Keratinocyte (primary cell): ENCODE results near the gene SCAI. TPM values are rescaled to one million over a fixed set of nuclear protein-coding genes. Genes with fewer than 3 reads are reported as not detected.

ENCODE experiments used
- DNase-seq: peaks from one replicate; pipeline ENCODE4 v3.0.0-alpha.2; 2011; ENCODE audit warnings: low read depth, missing footprints, low spot score
- FAIRE-seq: peaks from 2 replicates; lab custom pipeline; 2011; peaks lifted over from hg19 to GRCh38; lab: Jason Lieb, UNC
- H2AFZ ChIP-seq: 2 replicates; pipeline ENCODE4 v1.6.0; 2012; ENCODE audit warnings: low read length, control low read depth, inconsistent platforms; ENCODE audit not compliant: control insufficient read depth
- H3K27ac ChIP-seq: 2 replicates; pipeline ENCODE4 v1.5.1; 2011; ENCODE audit warnings: low read length; ENCODE audit not compliant: control insufficient read depth, insufficient read depth
- H3K27me3 ChIP-seq: 3 replicates; pipeline ENCODE4 v1.6.0; 2011; ENCODE audit warnings: low read length; ENCODE audit not compliant: control insufficient read depth, insufficient read depth; ENCODE audit errors: extremely low read depth
- H3K36me3 ChIP-seq, 2 experiments: 2 replicates in 1 of 2; 3 replicates in 1 of 2; pipeline ENCODE4 v1.5.1; 2011; ENCODE audit warnings: low read length in 2 of 2, mild to moderate bottlenecking in 1 of 2; ENCODE audit not compliant: control insufficient read depth in 2 of 2, insufficient read depth in 2 of 2; ENCODE audit errors: extremely low read depth in 1 of 2
- H3K4me1 ChIP-seq: 3 replicates; pipeline ENCODE4 v1.5.1; 2011; ENCODE audit warnings: low read length; ENCODE audit not compliant: control insufficient read depth, insufficient read depth; ENCODE audit errors: extremely low read depth
- H3K4me2 ChIP-seq: 3 replicates; pipeline ENCODE4 v1.6.0; 2011; ENCODE audit warnings: low read depth, low read length; ENCODE audit not compliant: control insufficient read depth, insufficient read depth; ENCODE audit errors: extremely low read depth
- H3K4me3 ChIP-seq, 3 experiments: fragments of 200-600 bp in 1 of 3; sonication (generic) in 1 of 3; 2 replicates in 2 of 3; 3 replicates in 1 of 3; pipeline ENCODE4 v1.5.1; 2011 to 2016; ENCODE audit warnings: low read length in 3 of 3, mild to moderate bottlenecking in 3 of 3, control low read depth in 2 of 3, inconsistent platforms in 1 of 3, low read depth in 1 of 3, mixed read lengths in 1 of 3, mixed run types in 1 of 3, moderate library complexity in 1 of 3; ENCODE audit not compliant: control insufficient read depth in 2 of 3, insufficient read depth in 2 of 3; ENCODE audit errors: extremely low read depth in 1 of 3
- H3K79me2 ChIP-seq: 2 replicates; pipeline ENCODE4 v1.6.0; 2012; ENCODE audit warnings: low read length; ENCODE audit not compliant: control insufficient read depth, insufficient read depth
- H3K9ac ChIP-seq: 3 replicates; pipeline ENCODE4 v1.6.0; 2011; ENCODE audit warnings: low read length; ENCODE audit not compliant: control insufficient read depth, insufficient read depth; ENCODE audit errors: extremely low read depth
- H3K9me1 ChIP-seq: 3 replicates; pipeline ENCODE4 v1.6.0; 2011; ENCODE audit warnings: low read length; ENCODE audit not compliant: control insufficient read depth, insufficient read depth; ENCODE audit errors: extremely low read depth
- H3K9me3 ChIP-seq: 2 replicates; pipeline ENCODE4 v1.5.1; 2012; ENCODE audit warnings: low read depth, low read length; ENCODE audit not compliant: control insufficient read depth
- H4K20me1 ChIP-seq: 3 replicates; pipeline ENCODE4 v1.6.0; 2011; ENCODE audit warnings: low read length; ENCODE audit not compliant: control insufficient read depth, insufficient read depth; ENCODE audit errors: extremely low read depth
- EZH2 ChIP-seq: IDR thresholded peaks from one replicate; pipeline ENCODE4 v1.6.1; 2012; ENCODE audit warnings: inconsistent platforms, mild to moderate bottlenecking, low read length, moderate library complexity
- dilution Hi-C: fragments of 300-500 bp; cut with MboI; formaldehyde crosslinking; loops from one replicate; pipeline ENCODE4 v1.7.0; 2020; ENCODE audit warnings: low sequenced_read_pairs; ENCODE audit not compliant: extremely low pct_ligation_motif_present
- polyA plus RNA-seq, 5 experiments: library from polyadenylated mRNA; depleted of rRNA in 3 of 5; stranded (reverse) in 3 of 5; stranded (forward) in 1 of 5; unstranded in 1 of 5; fragments of >200 nt; gene quantifications; 1 replicate in 1 of 5; 2 replicates in 3 of 5; 3 replicates in 1 of 5; pipeline versions ENCODE4 v1.2.1 to v1.2.3, GENCODE V29; 2011 to 2012; ENCODE audit warnings: missing spikeins in 2 of 5, low read depth in 1 of 5, low replicate concordance in 1 of 5
- TF ChIP-seq, protein P1 (sequence below), 3 experiments: IDR thresholded peaks in 1 of 3; conservative IDR thresholded peaks in 1 of 3; optimal IDR thresholded peaks in 1 of 3; 2 replicates in 2 of 3; 3 replicates in 1 of 3; pipeline versions ENCODE3 to v1.5.1; 2011; ENCODE audit warnings: low read length in 3 of 3, mild to moderate bottlenecking in 3 of 3, moderate library complexity in 2 of 3, control low read depth in 1 of 3, inconsistent platforms in 1 of 3; ENCODE audit not compliant: insufficient read depth in 2 of 3; ENCODE audit errors: extremely low read depth in 1 of 3

The SCAI gene
- polyA plus RNA-seq, 1 donor (not counting 4 experiments of a cell fraction or from before 2014, with no cell fraction given): 3.0 TPM

DNA sequence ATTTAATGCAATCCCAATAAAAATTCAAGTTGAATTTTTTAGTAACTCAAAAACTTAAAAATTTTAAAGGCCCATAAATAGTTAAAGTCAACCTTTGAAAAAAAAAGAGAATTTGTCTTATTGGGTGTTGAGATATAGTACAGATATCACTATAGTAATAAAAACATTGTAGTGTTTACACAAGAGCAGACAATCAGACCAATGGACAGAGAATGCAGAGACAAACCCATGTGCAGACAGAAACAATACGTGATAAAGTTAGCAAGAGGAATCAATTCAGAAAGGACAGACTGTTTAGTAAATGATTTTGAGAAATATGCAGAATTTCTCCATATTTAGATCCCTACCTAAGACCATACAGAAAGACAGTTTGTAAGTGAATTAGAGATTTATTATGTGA lies 236.4 kb downstream of the SCAI start:
- Histone ChIP-seq H3K27me3 (no peaks in the 10 kb centered on the region), H4K20me1 (no peaks in the 10 kb centered on the region), H2AFZ (no peak overlapping the region), H3K27ac (no peak overlapping the region), H3K4me2 (no peak overlapping the region), H3K9me1 (no peaks in the 10 kb centered on the region), H3K9me3 (no peaks in the 10 kb centered on the region), H3K4me3 (no peak overlapping the region), H3K79me2 (no peaks in the 10 kb centered on the region), H3K9ac (no peak overlapping the region), H3K36me3 (peaks cover 5 to 13% of the 10 kb centered on the region in 2 experiments), H3K4me1 (no peaks in the 10 kb centered on the region)
- DNase-seq: no peak
- TF ChIP-seq, protein P1, sequence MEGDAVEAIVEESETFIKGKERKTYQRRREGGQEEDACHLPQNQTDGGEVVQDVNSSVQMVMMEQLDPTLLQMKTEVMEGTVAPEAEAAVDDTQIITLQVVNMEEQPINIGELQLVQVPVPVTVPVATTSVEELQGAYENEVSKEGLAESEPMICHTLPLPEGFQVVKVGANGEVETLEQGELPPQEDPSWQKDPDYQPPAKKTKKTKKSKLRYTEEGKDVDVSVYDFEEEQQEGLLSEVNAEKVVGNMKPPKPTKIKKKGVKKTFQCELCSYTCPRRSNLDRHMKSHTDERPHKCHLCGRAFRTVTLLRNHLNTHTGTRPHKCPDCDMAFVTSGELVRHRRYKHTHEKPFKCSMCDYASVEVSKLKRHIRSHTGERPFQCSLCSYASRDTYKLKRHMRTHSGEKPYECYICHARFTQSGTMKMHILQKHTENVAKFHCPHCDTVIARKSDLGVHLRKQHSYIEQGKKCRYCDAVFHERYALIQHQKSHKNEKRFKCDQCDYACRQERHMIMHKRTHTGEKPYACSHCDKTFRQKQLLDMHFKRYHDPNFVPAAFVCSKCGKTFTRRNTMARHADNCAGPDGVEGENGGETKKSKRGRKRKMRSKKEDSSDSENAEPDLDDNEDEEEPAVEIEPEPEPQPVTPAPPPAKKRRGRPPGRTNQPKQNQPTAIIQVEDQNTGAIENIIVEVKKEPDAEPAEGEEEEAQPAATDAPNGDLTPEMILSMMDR (optimal IDR thresholded peaks at IDR 0.05 in 1 of 3, IDR thresholded peaks at IDR 0.05 in 1 of 3, conservative IDR thresholded peaks at IDR 0.05 in 1 of 3; ENCODE audit: extremely low read depth in 1 of 3, insufficient read depth in 2 of 3, low read length in 3 of 3): no peak
- no peak for TF ChIP-seq EZH2
- dilution Hi-C loops: no loop called here
- no peak for FAIRE-seq

DNA sequence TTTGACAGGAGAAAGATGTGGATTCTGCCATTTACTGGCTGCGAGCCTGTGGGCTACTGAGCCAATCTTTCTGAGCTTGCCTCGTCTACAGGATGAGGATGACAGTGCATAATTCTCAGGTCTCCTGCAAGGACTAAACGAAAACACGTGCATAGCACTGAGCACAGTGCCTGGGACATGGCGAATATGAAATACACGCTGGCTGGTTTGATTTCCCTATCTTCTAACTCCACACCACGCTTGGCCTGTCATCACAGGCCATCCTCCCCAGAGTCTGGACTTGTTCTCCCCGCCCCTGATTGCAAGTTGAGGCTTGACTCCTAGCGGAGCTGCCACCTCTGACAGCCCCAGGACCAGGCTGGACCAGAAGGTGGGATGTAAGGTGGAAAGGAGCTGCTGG lies 243.5 kb downstream of the SCAI start:
- no peak overlapping the region for H3K9ac ChIP-seq
- no peak overlapping the region for H3K27ac ChIP-seq
- no peaks in the 10 kb centered on the region for H3K9me3 ChIP-seq
- H3K36me3 ChIP-seq: peaks cover 5 to 6% of the 10 kb centered on the region in 2 experiments
- DNase-seq: no peak
- H3K27me3 ChIP-seq: no peaks in the 10 kb centered on the region
- H3K79me2 ChIP-seq: no peaks in the 10 kb centered on the region
- dilution Hi-C loops: no loop called here
- peaks cover 13% of the 10 kb centered on the region for H3K4me1 ChIP-seq
- peak; percentile 29 for FAIRE-seq
- H3K4me2 ChIP-seq: no peak overlapping the region
- no peaks in the 10 kb centered on the region for H3K9me1 ChIP-seq
- TF ChIP-seq, protein P1 (optimal IDR thresholded peaks at IDR 0.05 in 1 of 3, IDR thresholded peaks at IDR 0.05 in 1 of 3, conservative IDR thresholded peaks at IDR 0.05 in 1 of 3; ENCODE audit: extremely low read depth in 1 of 3, insufficient read depth in 2 of 3, low read length in 3 of 3): no peak
- no peak for TF ChIP-seq EZH2
- no peak overlapping the region for H2AFZ ChIP-seq
- H3K4me3 ChIP-seq: no peak overlapping the region
- H4K20me1 ChIP-seq: no peaks in the 10 kb centered on the region
